ENCODE data around the gene EFNA2. TPM values are rescaled to one million over a fixed set of nuclear protein-coding genes. Genes with fewer than 3 reads are reported as not detected.

The EFNA2 gene
- polyA plus RNA-seq, 1 donor from 2014 or later: 10.3 TPM

DNA sequence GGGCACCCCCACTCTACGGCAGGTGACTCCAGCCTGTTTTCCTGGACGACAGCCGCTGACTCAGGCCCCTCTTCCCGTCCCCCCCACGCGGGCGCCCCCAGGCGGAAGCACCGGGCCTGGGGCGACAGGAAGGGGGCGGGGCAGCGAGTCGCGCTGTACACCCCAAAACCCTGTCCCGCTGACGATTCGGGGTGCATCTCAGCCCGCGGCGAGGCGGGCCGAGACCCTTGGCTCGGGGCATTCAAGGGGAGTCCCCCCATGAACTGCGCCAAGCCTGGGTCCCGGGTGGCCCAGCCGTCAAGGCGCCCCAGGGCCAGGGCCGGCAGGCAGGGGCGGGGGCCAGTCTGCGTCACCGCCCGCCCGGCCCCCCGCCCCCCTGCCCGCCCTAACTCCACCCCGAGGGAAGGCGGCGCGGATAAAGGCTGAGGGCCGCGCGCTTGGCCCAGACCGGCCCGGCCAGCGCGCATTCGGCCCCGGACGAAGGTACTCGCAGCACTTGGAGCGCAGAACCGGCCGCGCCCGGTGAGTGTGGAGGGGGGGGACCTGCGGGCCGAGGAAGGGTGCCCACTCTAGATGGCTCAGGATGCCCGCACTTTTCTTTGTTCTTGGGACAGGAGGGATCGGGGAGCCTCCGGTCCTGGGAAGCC lies 37.4 kb upstream of the EFNA2 start, which contains the start of gene MIDN:
Gene MIDN, plus strand, starts transcription at position 445 of the 647 bp plus-strand sequence. CDS start 1,714 bp downstream, outside the sequence.
- Histone ChIP-seq H3K27me3 (ENCODE audit: insufficient read depth, low read depth, low read length) (no peaks in the 10 kb centered on the region), H3K36me3 (ENCODE audit: insufficient read depth, low read length) (no peaks in the 10 kb centered on the region), H3K9me3 (ENCODE audit: low read length) (no peaks in the 10 kb centered on the region), H3K79me2 (replicated peaks; ENCODE audit: insufficient read depth, low read length) (peaks cover 36% of the 10 kb centered on the region), H3K4me3 (ENCODE audit: low read length) (peak within 1 kb of the TSS; percentile 93), H4K20me1 (ENCODE audit: insufficient read depth) (no peaks in the 10 kb centered on the region), H3F3A (ENCODE audit: insufficient read depth, low read length, poor library complexity, severe bottlenecking) (no peaks in the 10 kb centered on the region), H3K9ac (ENCODE audit: low read length) (peak within 1 kb of the TSS; percentile 98), H2AFZ (ENCODE audit: low read depth, low read length) (no peak within 1 kb of the TSS), H3K4me2 (ENCODE audit: low read length) (no peak within 1 kb of the TSS), H3K27ac (ENCODE audit: low read length) (peak within 1 kb of the TSS; percentile 93), H3K9me2 (ENCODE audit: insufficient read depth, low read length) (no peaks in the 10 kb centered on the region)
- no peak for TF ChIP-seq EP300 (conservative IDR thresholded peaks at IDR 0.05; ENCODE audit: poor library complexity, severe bottlenecking)
- TF ChIP-seq, protein P1, sequence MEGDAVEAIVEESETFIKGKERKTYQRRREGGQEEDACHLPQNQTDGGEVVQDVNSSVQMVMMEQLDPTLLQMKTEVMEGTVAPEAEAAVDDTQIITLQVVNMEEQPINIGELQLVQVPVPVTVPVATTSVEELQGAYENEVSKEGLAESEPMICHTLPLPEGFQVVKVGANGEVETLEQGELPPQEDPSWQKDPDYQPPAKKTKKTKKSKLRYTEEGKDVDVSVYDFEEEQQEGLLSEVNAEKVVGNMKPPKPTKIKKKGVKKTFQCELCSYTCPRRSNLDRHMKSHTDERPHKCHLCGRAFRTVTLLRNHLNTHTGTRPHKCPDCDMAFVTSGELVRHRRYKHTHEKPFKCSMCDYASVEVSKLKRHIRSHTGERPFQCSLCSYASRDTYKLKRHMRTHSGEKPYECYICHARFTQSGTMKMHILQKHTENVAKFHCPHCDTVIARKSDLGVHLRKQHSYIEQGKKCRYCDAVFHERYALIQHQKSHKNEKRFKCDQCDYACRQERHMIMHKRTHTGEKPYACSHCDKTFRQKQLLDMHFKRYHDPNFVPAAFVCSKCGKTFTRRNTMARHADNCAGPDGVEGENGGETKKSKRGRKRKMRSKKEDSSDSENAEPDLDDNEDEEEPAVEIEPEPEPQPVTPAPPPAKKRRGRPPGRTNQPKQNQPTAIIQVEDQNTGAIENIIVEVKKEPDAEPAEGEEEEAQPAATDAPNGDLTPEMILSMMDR (IDR thresholded peaks at IDR 0.05; ENCODE audit: poor library complexity, severe bottlenecking): peak; percentile 42
- TF ChIP-seq TAF1 (IDR thresholded peaks at IDR 0.05; ENCODE audit: low read depth): peak; percentile 14
- TF ChIP-seq MXI1 (conservative IDR thresholded peaks at IDR 0.05; ENCODE audit: poor library complexity, severe bottlenecking): no peak

GRCh38 chr19:1248786-1249297 lies 36.8 kb upstream of the EFNA2 start:
- H3K27me3 ChIP-seq (ENCODE audit: insufficient read depth, low read depth, low read length): no peaks in the 10 kb centered on the region
- no peaks in the 10 kb centered on the region for H3F3A ChIP-seq (ENCODE audit: insufficient read depth, low read length, poor library complexity, severe bottlenecking)
- peaks cover 4% of the 10 kb centered on the region for H4K20me1 ChIP-seq (ENCODE audit: insufficient read depth)
- no peaks in the 10 kb centered on the region for H3K9me3 ChIP-seq (ENCODE audit: low read length)
- no peaks in the 10 kb centered on the region for H3K36me3 ChIP-seq (ENCODE audit: insufficient read depth, low read length)
- peaks cover 42% of the 10 kb centered on the region for H3K79me2 ChIP-seq (replicated peaks; ENCODE audit: insufficient read depth, low read length)
- no peak overlapping the region for H2AFZ ChIP-seq (ENCODE audit: low read depth, low read length)
- H3K27ac ChIP-seq (ENCODE audit: low read length): peak overlapping the region; percentile 93
- H3K4me3 ChIP-seq (ENCODE audit: low read length): peak overlapping the region; percentile 93
- H3K4me2 ChIP-seq (ENCODE audit: low read length): no peak overlapping the region
- peak overlapping the region; percentile 98 for H3K9ac ChIP-seq (ENCODE audit: low read length)
- H3K9me2 ChIP-seq (ENCODE audit: insufficient read depth, low read length): no peaks in the 10 kb centered on the region
- TF ChIP-seq, protein P1 (IDR thresholded peaks at IDR 0.05; ENCODE audit: poor library complexity, severe bottlenecking): peak; percentile 94
- TF ChIP-seq MXI1 (conservative IDR thresholded peaks at IDR 0.05; ENCODE audit: poor library complexity, severe bottlenecking) (peak; percentile 51), EP300 (conservative IDR thresholded peaks at IDR 0.05; ENCODE audit: poor library complexity, severe bottlenecking) (peak; percentile 80), POLR2AphosphoS5 (IDR thresholded peaks at IDR 0.05) (peak; percentile 59), EZH2 (IDR thresholded peaks at IDR 0.05; ENCODE audit: borderline replicate concordance, insufficient read depth, low read length, poor library complexity, severe bottlenecking) (no peak), SMC3 (conservative IDR thresholded peaks at IDR 0.05; ENCODE audit: poor library complexity) (peak; percentile 70), RAD21 (conservative IDR thresholded peaks at IDR 0.05) (peak; percentile 66), TAF1 (IDR thresholded peaks at IDR 0.05; ENCODE audit: low read depth) (no peak)
- TF ChIP-seq, protein P2, sequence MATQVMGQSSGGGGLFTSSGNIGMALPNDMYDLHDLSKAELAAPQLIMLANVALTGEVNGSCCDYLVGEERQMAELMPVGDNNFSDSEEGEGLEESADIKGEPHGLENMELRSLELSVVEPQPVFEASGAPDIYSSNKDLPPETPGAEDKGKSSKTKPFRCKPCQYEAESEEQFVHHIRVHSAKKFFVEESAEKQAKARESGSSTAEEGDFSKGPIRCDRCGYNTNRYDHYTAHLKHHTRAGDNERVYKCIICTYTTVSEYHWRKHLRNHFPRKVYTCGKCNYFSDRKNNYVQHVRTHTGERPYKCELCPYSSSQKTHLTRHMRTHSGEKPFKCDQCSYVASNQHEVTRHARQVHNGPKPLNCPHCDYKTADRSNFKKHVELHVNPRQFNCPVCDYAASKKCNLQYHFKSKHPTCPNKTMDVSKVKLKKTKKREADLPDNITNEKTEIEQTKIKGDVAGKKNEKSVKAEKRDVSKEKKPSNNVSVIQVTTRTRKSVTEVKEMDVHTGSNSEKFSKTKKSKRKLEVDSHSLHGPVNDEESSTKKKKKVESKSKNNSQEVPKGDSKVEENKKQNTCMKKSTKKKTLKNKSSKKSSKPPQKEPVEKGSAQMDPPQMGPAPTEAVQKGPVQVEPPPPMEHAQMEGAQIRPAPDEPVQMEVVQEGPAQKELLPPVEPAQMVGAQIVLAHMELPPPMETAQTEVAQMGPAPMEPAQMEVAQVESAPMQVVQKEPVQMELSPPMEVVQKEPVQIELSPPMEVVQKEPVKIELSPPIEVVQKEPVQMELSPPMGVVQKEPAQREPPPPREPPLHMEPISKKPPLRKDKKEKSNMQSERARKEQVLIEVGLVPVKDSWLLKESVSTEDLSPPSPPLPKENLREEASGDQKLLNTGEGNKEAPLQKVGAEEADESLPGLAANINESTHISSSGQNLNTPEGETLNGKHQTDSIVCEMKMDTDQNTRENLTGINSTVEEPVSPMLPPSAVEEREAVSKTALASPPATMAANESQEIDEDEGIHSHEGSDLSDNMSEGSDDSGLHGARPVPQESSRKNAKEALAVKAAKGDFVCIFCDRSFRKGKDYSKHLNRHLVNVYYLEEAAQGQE (IDR thresholded peaks at IDR 0.05; ENCODE audit: borderline replicate concordance): no peak
